HepG2 (cell line): ENCODE measurements around the gene THRB. TPM values are rescaled to one million over a fixed set of nuclear protein-coding genes. Genes with fewer than 3 reads are reported as not detected.
A peak's percentile ranks its signal among the peaks of the same experiment; 100 is the strongest.

Experiments
- CBX5 ChIP-seq: sonication (generic); formaldehyde crosslinking; IDR thresholded peaks from 2 replicates; pipeline ENCODE4 v1.4.0; 2020; ENCODE audit warnings: missing genetic modification reagents, borderline replicate concordance
- KLF16 ChIP-seq, 2 experiments: sonication (generic) in 1 of 2; formaldehyde crosslinking in 1 of 2; IDR thresholded peaks; 2 replicates each; pipeline versions ENCODE4 v1.6.1 to v1.8.0; 2016 to 2023; ENCODE audit warnings: missing genetic modification reagents in 2 of 2, missing compliant biosample characterization in 1 of 2
- LCORL ChIP-seq, 2 experiments: fragments of 450-650 bp in 1 of 2; sonication (generic) in 1 of 2; formaldehyde crosslinking in 1 of 2; IDR thresholded peaks; 2 replicates each; pipeline versions ENCODE4 v1.5.0 to v1.6.1; 2017 to 2020; ENCODE audit warnings: antibody characterized with exemption in 1 of 2, missing genetic modification reagents in 1 of 2
- MAFF ChIP-seq: IDR thresholded peaks from 2 replicates; pipeline ENCODE4 v1.6.1; 2011; ENCODE audit warnings: low read depth, low read length, improper control_type of control experiment
- MATR3 ChIP-seq: sonication (generic); formaldehyde crosslinking; IDR thresholded peaks from 2 replicates; pipeline ENCODE4 v1.4.0; 2020; ENCODE audit warnings: missing genetic modification reagents
- MYC ChIP-seq: sonication (generic); formaldehyde crosslinking; IDR thresholded peaks from 2 replicates; pipeline ENCODE4 v1.9.0; 2021; ENCODE audit warnings: missing genetic modification reagents, borderline replicate concordance
- NR2F6 ChIP-seq, 2 experiments: IDR thresholded peaks; 2 replicates each; pipeline ENCODE4 v1.6.1; 2016; ENCODE audit warnings: antibody characterized with exemption in 1 of 2, mild to moderate bottlenecking in 1 of 2
- POGZ ChIP-seq: sonication (generic); formaldehyde crosslinking; IDR thresholded peaks from 2 replicates; pipeline ENCODE4 v1.4.0; 2020; ENCODE audit warnings: mild to moderate bottlenecking, missing genetic modification reagents
- POLR2A ChIP-seq, 2 experiments: IDR thresholded peaks; 2 replicates each; pipeline ENCODE4 v1.6.1; 2011; ENCODE audit warnings: low read depth in 2 of 2, low read length in 2 of 2, mild to moderate bottlenecking in 1 of 2, moderate library complexity in 1 of 2; ENCODE audit not compliant: insufficient read depth in 1 of 2
- REPIN1 ChIP-seq: sonication (generic); formaldehyde crosslinking; IDR thresholded peaks from 2 replicates; pipeline ENCODE4 v1.8.0; 2022; ENCODE audit warnings: missing genetic modification reagents, low read depth, mild to moderate bottlenecking, borderline replicate concordance
- SAFB2 ChIP-seq: sonication (generic); formaldehyde crosslinking; IDR thresholded peaks from 2 replicates; pipeline ENCODE4 v1.5.1; 2020; ENCODE audit warnings: missing genetic modification reagents, low read depth, mild to moderate bottlenecking, borderline replicate concordance
- SMARCC2 ChIP-seq: fragments of 450-650 bp; IDR thresholded peaks from 2 replicates; pipeline ENCODE4 v1.6.1; 2017; ENCODE audit warnings: antibody characterized with exemption, mild to moderate bottlenecking
- SNAI1 ChIP-seq: sonication (generic); formaldehyde crosslinking; IDR thresholded peaks from 2 replicates; pipeline ENCODE4 v1.5.0; 2020; ENCODE audit warnings: mild to moderate bottlenecking, missing genetic modification reagents, borderline replicate concordance
- TBP ChIP-seq: sonication (generic); formaldehyde crosslinking; IDR thresholded peaks from 2 replicates; pipeline ENCODE4 v1.5.0; 2020; ENCODE audit warnings: missing genetic modification reagents
- ZNF235 ChIP-seq: sonication (generic); formaldehyde crosslinking; IDR thresholded peaks from 2 replicates; pipeline ENCODE4 v1.8.1; 2023; ENCODE audit warnings: mild to moderate bottlenecking, missing genetic modification reagents, borderline replicate concordance
- ZNF24 ChIP-seq: fragments of 450-650 bp; IDR thresholded peaks from 2 replicates; pipeline ENCODE4 v1.6.1; 2017; ENCODE audit warnings: antibody characterized with exemption, mild to moderate bottlenecking
- ZNF563 ChIP-seq: sonication (generic); formaldehyde crosslinking; IDR thresholded peaks from 2 replicates; pipeline ENCODE4 v1.8.0; 2022; ENCODE audit warnings: mild to moderate bottlenecking, moderate library complexity, missing genetic modification reagents
- ZNF614 ChIP-seq: IDR thresholded peaks from 2 replicates; pipeline ENCODE4 v1.6.1; 2018; ENCODE audit warnings: missing biosample characterization, missing genetic modification reagents, inconsistent platforms, borderline replicate concordance
- ZNF709 ChIP-seq: sonication (generic); formaldehyde crosslinking; IDR thresholded peaks from 2 replicates; pipeline ENCODE4 v1.5.0; 2020; ENCODE audit warnings: mild to moderate bottlenecking, missing genetic modification reagents
- ZNF761 ChIP-seq: sonication (generic); formaldehyde crosslinking; conservative IDR thresholded peaks from 2 replicates; pipeline ENCODE4 v1.4.0; 2020; ENCODE audit warnings: mild to moderate bottlenecking, missing genetic modification reagents
- ZNF776 ChIP-seq: sonication (generic); formaldehyde crosslinking; IDR thresholded peaks from 2 replicates; pipeline ENCODE4 v1.4.0; 2020; ENCODE audit warnings: mild to moderate bottlenecking, missing genetic modification reagents
- ZNF841 ChIP-seq: sonication (generic); formaldehyde crosslinking; IDR thresholded peaks from 2 replicates; pipeline ENCODE4 v1.8.1; 2023; ENCODE audit warnings: missing genetic modification reagents, borderline replicate concordance
- ZSCAN12 ChIP-seq: sonication (generic); formaldehyde crosslinking; IDR thresholded peaks from 2 replicates; pipeline ENCODE4 v1.9.0; 2021; ENCODE audit warnings: mild to moderate bottlenecking, missing genetic modification reagents
- polyA plus RNA-seq, 8 experiments: library from polyadenylated mRNA; depleted of rRNA in 3 of 8; stranded (reverse) in 7 of 8; unstranded in 1 of 8; fragments of >200 nt; fragmentation: Illumina TruSeq in 4 of 8; extraction: Trizol in 4 of 8; gene quantifications; 2 replicates each; pipeline versions ENCODE4 v1.2.1 to v1.2.3, GENCODE V29; 2011 to 2016; ENCODE audit warnings: low read depth in 4 of 8, missing spikeins in 1 of 8, mixed read lengths in 1 of 8; ENCODE audit not compliant: insufficient read depth in 1 of 8
- total RNA-seq, 5 experiments: library from RNA; depleted of rRNA; stranded (reverse); fragments of >200 nt; fragmentation: Illumina TruSeq; extraction: Trizol; gene quantifications; 2 replicates each; pipeline ENCODE4 v1.2.3, GENCODE V29; 2016; ENCODE audit warnings: low read depth in 1 of 5
- TF ChIP-seq, protein P1 (sequence below): sonication (generic); formaldehyde crosslinking; IDR thresholded peaks from 2 replicates; pipeline ENCODE4 v1.5.1; 2020; ENCODE audit warnings: missing genetic modification reagents, mild to moderate bottlenecking, borderline replicate concordance
- TF ChIP-seq, protein P2 (sequence below): sonication (generic); formaldehyde crosslinking; IDR thresholded peaks from 2 replicates; pipeline ENCODE4 v1.4.0; 2020; ENCODE audit warnings: missing genetic modification reagents
- TF ChIP-seq, protein P3 (sequence below): sonication (generic); formaldehyde crosslinking; IDR thresholded peaks from 2 replicates; pipeline ENCODE4 v1.8.0; 2022; ENCODE audit warnings: missing genetic modification reagents, mild to moderate bottlenecking, inconsistent platforms, borderline replicate concordance

Gene THRB
- total and polyA plus RNA-seq, 2 of the 13 experiments (the other 11 are each of a cell fraction or from before 2014, with no cell fraction given) = 4.7 to 22.7 TPM

DNA sequence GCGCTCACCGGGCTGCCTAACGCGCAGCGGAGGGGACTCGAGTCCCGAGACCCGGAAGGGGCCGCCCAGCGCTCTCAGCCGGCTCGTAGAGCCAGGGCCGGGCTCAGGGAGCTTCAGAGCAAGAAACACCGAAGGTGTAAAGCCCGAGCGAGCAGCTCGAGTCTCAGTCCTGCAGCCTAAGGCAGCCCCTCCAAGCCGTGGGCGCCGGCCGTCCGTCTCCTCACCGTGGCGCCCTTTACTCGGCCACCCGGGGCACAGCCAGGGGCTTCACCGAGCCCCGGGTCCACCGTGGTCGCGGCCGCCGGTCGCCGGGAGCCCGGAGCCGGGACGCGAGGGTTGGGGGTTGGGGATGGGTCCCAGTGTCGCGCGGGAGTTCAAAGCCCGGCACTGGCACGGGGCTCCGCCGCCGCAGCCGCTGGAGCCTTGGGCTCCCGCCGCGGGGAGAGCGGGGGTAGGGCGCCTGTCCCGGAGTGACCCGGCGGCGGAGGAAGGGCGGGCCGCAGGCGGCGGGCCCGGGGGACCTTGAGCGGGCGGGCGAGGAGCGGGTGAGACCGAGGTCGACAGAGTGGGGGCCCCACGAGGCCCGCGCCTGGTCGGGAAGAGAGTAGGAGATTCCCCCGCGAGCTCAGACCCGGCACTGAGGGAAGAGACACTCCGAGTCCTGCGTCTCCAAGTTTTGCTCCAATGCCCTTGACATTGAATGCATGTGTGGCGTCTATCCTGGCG is 26.9 kb upstream of the THRB start (continued):
- TF ChIP-seq, protein P1, sequence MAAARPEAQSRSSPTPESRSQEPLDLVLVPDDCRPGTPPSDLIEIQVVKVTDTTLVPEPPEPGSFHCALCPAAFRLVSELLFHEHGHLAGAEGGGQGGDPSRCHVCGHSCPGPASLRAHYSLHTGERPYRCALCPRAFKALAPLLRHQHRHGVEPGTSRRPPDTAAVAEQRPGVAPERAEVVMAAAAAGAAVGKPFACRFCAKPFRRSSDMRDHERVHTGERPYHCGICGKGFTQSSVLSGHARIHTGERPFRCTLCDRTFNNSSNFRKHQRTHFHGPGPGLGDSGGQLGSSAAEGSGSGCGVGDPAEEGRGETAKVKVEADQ (CRISPR knock-in tag) = no peak
- 0 out of 2 replicates have a peak, but pooled peaks have one; percentile 4 for TF ChIP-seq REPIN1 (CRISPR knock-in tag)
- TF ChIP-seq KLF16 (CRISPR knock-in tag; IDR thresholded peaks at IDR 0.05) = peak in 1 of 2 experiments; percentile 31; a peak in 1 of 4 replicates
- TF ChIP-seq ZNF776 (CRISPR knock-in tag) = peak; percentile 72; the same call in 1 of the 2 replicates
- no peak for TF ChIP-seq MATR3 (CRISPR knock-in tag)
- no peak for TF ChIP-seq TBP (CRISPR knock-in tag)
- TF ChIP-seq ZNF235 (CRISPR knock-in tag) = peak; percentile 81; the same call in 1 of the 2 replicates
- no peak for TF ChIP-seq ZNF24
- no peak for TF ChIP-seq SNAI1 (CRISPR knock-in tag)
- TF ChIP-seq SAFB2 (CRISPR knock-in tag) = peak; percentile 75; the same call in 1 of the 2 replicates
- TF ChIP-seq MYC = peak; percentile 41; the same call in 1 of the 2 replicates
- peak in 1 of 2 experiments; percentile 30 for TF ChIP-seq POLR2A (IDR thresholded peaks at IDR 0.05; ENCODE audit: insufficient read depth in 1 of 2, low read depth in 2 of 2, low read length in 2 of 2)
- no peak for TF ChIP-seq POGZ (CRISPR knock-in tag)
- peak; percentile 55; the same call in 1 of the 2 replicates for TF ChIP-seq ZNF563 (CRISPR knock-in tag)
- TF ChIP-seq ZSCAN12 = 0 out of 2 replicates have a peak, but pooled peaks have one; percentile 34
- TF ChIP-seq SMARCC2 = no peak
- TF ChIP-seq ZNF614 (CRISPR knock-in tag) = 0 out of 2 replicates have a peak, but pooled peaks have one; percentile 25
- TF ChIP-seq, protein P2, sequence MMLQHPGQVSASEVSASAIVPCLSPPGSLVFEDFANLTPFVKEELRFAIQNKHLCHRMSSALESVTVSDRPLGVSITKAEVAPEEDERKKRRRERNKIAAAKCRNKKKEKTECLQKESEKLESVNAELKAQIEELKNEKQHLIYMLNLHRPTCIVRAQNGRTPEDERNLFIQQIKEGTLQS = 0 out of 2 replicates have a peak, but pooled peaks have one; percentile 13
- TF ChIP-seq CBX5 = no peak
- TF ChIP-seq, protein P3, sequence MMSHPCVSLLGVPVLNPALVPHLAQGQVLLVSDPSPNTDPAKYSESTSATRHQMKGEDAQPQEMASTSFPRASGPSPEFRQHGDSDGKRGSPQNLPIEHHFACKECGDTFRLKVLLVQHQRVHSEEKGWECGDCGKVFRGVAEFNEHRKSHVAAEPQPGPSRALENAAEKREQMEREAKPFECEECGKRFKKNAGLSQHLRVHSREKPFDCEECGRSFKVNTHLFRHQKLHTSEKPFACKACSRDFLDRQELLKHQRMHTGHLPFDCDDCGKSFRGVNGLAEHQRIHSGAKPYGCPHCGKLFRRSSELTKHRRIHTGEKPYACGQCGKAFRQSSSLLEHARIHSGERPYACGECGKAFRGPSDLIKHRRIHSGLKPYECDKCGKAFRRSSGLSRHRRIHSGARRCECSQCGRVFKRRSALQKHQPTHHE (CRISPR knock-in tag) = peak; percentile 64; the same call in 1 of the 2 replicates
- no peak; the same call in 1 of the 2 replicates for TF ChIP-seq ZNF761 (CRISPR knock-in tag)
- TF ChIP-seq MAFF = no peak
- no peak for TF ChIP-seq NR2F6 (IDR thresholded peaks at IDR 0.05)
- peak; percentile 5; the same call in 1 of the 2 replicates for TF ChIP-seq NR2F6 (CRISPR knock-in tag; IDR thresholded peaks at IDR 0.05)
- TF ChIP-seq LCORL (IDR thresholded peaks at IDR 0.05) = no peak
- no peak; the same call in 1 of the 2 replicates for TF ChIP-seq LCORL (CRISPR knock-in tag; IDR thresholded peaks at IDR 0.05)
- TF ChIP-seq ZNF709 (CRISPR knock-in tag) = 0 out of 2 replicates have a peak, but pooled peaks have one; percentile 49
- TF ChIP-seq ZNF841 (CRISPR knock-in tag) = 0 out of 2 replicates have a peak, but pooled peaks have one; percentile 17
